Choroid plexus epithelial cell (primary cell): ENCODE results near the gene TMEM50B.
"Not testable (repeated sequence)": the region's sequence is repeated elsewhere in the genome, so short reads cannot be mapped to it uniquely, and the experiment has no call there.

ENCODE experiments used
- DNase-seq: peaks from one replicate; pipeline ENCODE4 v3.0.0-alpha.2; 2010; ENCODE audit warnings: low read depth
- H3K4me3 ChIP-seq: 2 replicates; pipeline ENCODE4 v1.5.1; 2011; ENCODE audit warnings: low read depth, mild to moderate bottlenecking, control low read depth, low read length, moderate library complexity
- TF ChIP-seq, protein P1 (sequence below): conservative IDR thresholded peaks from 2 replicates; pipeline ENCODE4 v1.5.1; 2011; ENCODE audit warnings: low read depth, mild to moderate bottlenecking, control low read depth, inconsistent platforms, low read length, moderate library complexity

Gene TMEM50B

DNA sequence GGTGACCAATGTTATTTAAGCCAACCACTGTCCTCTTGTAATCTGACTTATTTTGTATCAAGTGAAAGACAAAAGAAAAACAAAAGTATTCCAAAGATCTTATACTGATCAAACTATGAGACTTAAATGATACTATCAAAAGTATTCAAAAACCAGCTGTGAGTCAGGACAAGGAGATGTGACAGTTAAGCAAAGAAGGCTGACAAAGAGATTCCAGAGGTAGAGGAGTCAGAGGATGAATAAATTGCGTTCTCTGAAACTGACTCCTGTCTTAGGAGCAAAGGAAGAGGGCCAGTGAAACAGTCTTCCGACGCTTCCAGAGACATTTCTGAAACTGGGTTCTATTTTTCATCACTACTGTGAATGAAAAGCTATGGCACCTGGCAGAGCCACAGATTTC, 20.9 kb downstream of the TMEM50B start:
- H3K4me3 ChIP-seq, result no peak overlapping the region
- TF ChIP-seq, protein P1, sequence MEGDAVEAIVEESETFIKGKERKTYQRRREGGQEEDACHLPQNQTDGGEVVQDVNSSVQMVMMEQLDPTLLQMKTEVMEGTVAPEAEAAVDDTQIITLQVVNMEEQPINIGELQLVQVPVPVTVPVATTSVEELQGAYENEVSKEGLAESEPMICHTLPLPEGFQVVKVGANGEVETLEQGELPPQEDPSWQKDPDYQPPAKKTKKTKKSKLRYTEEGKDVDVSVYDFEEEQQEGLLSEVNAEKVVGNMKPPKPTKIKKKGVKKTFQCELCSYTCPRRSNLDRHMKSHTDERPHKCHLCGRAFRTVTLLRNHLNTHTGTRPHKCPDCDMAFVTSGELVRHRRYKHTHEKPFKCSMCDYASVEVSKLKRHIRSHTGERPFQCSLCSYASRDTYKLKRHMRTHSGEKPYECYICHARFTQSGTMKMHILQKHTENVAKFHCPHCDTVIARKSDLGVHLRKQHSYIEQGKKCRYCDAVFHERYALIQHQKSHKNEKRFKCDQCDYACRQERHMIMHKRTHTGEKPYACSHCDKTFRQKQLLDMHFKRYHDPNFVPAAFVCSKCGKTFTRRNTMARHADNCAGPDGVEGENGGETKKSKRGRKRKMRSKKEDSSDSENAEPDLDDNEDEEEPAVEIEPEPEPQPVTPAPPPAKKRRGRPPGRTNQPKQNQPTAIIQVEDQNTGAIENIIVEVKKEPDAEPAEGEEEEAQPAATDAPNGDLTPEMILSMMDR, result no peak

DNA sequence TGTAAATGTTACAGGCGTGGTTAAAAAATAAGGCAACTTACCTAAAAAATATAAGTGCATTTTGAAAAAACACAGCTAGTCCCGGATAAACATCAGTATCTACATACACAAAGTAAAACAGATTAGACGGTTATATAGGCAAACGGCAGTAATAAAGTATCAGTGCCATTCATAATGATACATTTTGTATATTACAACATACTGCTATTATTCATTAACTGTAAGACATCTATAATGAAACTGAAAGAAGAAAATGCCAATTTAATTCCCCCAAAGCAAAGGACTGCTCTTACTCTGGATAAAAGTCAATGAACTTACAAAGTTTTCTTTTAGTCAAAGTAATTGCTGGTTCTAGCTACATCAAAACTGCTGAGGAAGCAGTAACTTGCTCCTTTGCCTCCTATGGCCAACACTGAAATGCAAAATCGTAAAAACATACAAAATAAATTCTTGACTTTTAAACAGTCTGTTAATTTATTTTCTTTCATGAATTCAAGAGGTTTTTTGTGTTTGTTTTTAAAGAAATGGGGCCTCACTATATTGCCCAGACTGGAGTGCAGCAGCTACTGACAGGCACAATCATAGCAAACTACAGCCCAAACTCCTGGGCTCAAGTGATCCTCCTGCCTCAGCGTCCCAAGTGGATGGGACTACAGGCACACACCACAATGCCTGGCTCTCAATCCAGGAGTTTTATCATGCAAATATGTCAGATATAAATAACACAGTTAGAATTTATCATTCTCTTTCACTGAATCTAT, 23.9 kb downstream of the TMEM50B start:
- H3K4me3 ChIP-seq, result no peak overlapping the region
- TF ChIP-seq, protein P1, result no peak
- DNase-seq, result no peak

More for the DNA sequence above, 20.9 kb downstream of the TMEM50B start:
- no peak for DNase-seq

DNA sequence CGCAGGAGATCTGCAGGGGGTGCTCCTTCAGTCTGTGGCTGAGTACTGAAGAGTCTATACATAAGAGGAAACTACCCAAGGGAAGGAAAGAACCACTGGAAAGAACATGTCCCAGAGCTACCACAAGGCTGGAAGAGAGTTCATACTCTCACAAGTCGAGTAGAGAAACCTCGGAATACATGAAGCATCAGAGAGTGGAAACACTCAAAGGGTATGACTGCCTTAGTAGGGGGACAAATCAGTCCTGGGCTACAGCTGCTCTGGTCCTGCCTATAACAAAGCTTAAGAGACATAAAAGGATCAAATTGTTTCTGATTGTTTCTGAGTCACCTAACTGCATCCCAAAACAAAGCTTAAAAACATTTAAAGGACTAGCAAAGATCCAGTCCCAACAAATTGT, 27.4 kb downstream of the TMEM50B start:
- H3K4me3 ChIP-seq, result no peak overlapping the region
- no peak for DNase-seq
- TF ChIP-seq, protein P1, result no peak

DNA sequence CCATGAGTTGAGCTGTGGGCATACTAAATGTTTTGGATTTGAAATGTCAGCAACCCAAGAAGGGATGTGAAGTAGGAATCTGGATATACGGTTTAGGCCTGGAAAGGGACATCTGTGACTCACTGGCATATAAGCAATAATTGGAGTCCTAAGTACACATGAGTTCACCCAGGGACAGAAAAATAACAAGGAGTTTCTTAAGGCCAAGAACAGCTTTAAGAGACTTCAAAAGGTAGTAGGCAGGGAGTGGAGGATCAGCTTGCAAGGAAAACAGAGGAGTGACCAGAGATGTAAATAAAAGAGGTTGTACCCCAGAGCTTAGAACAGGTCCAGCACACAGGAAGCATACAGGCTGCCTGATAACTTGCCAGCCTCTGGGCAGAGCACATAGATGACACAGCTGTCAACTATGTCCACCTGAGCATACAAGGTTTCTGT, 28.1 kb downstream of the TMEM50B start:
- TF ChIP-seq, protein P1, result no peak
- peak; percentile 21 for DNase-seq
- no peak overlapping the region for H3K4me3 ChIP-seq

DNA sequence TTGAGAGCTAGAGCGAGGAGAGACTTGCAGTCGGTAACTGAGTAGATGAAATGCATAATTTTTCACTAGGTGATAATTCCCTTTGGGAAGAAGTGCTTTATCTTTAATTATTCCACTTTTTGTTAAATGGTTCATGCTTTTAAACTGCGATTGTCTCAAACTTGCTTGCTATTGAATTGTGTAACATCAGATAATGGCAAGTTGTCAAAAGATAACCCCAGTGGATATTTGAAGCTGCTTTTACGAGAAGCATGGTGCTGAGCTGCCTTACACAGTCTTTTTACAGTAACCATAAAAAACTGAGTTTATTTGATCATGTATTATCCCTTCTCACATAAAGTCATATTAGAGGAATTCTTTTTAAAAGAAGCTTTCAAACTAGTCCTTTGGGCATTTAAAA, 30.2 kb downstream of the TMEM50B start:
- DNase-seq, result no peak
- TF ChIP-seq, protein P1, result no peak
- no peak overlapping the region for H3K4me3 ChIP-seq

DNA sequence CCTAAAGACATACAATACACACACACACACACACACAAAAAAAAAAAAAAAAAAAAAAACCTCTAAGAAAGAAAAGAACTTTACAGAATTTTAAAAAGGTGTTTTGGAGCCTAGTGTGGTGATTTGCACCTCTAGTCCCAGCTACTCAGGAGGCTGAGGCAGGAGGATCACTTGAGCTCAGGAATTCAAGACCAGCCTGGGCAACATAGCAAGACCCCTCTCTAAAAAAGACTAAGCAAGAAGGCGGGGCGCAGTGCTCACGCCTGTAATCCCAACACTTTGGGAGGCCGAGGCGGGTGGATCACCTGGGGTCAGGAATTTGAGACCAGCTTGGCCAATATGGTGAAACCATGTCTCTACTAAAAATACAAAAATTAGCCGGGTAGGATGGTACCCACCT, 33.2 kb downstream of the TMEM50B start:
- not testable (repeated sequence) for H3K4me3 ChIP-seq, DNase-seq

DNA sequence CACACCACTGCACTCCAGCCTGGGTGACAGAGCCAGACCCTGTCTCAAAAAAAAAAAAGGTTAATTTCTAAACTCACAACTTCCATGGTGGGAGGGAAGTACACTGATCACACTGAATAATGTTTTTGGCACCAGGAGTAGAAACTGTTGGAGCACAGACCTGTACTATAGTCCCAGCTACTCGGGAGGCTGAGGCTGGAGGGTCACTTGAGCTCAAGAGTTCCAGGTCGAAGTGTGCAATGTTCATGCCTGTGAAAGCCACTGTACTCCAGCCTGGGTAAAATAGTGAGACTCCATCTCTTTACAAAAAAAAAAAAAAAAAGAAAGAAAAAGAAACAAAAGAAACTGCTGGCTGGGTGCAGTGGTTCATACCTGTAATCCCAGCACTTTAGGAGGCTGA, 35.3 kb downstream of the TMEM50B start:
- TF ChIP-seq, protein P1, result no peak
- no peak overlapping the region for H3K4me3 ChIP-seq
- DNase-seq, result no peak
